OCI-LY7 (cell line): ENCODE measurements around the gene CPA2. TPM values are rescaled to one million over a fixed set of nuclear protein-coding genes. Genes with fewer than 3 reads are reported as not detected.
"Not testable (repeated sequence)": the region's sequence is repeated elsewhere in the genome, so short reads cannot be mapped to it uniquely, and the experiment has no call there.

Experiments used
- BruUV-seq: library from RNA; stranded (reverse); fragments of 400-500 nt; replicated peaks from 2 replicates; lab custom pipeline; 2021; lab: Mats Ljungman, UMichigan
- CTCF ChIA-PET: fragments of 300-600 bp; sonication (Branson Sonifier 250); formaldehyde crosslinking; loops from one replicate; lab custom pipeline; 2022; ENCODE audit warnings: antibody characterized with exemption; ENCODE audit not compliant: unreplicated experiment; lab: Charles Lee
- POLR2A ChIA-PET: fragments of 300-600 bp; sonication (Branson Sonifier 250); formaldehyde crosslinking; loops from one replicate; lab custom pipeline; 2022; ENCODE audit warnings: antibody characterized with exemption; lab: Charles Lee
- DNase-seq: peaks from one replicate; pipeline ENCODE4 v3.0.0-alpha.2; 2015; ENCODE audit warnings: low spot score
- H2AFZ ChIP-seq: fragments of 200-600 bp; sonication (generic), shearing (Covaris generic); 2 replicates; pipeline ENCODE4 v1.6.1; 2014; ENCODE audit warnings: mild to moderate bottlenecking, antibody characterized with exemption, low read length, moderate library complexity
- H3K27ac ChIP-seq: fragments of 200-600 bp; sonication (generic); 2 replicates; pipeline ENCODE4 v1.5.1; 2014; ENCODE audit warnings: mixed run types, low read depth, mild to moderate bottlenecking, moderate library complexity, low read length, inconsistent platforms; ENCODE audit not compliant: poor library complexity, severe bottlenecking
- H3K36me3 ChIP-seq: fragments of 200-600 bp; sonication (generic); 2 replicates; pipeline ENCODE4 v1.6.1; 2014; ENCODE audit warnings: mild to moderate bottlenecking, antibody characterized with exemption, low read length, moderate library complexity, mixed read lengths; ENCODE audit not compliant: insufficient read depth
- H3K4me1 ChIP-seq: fragments of 200-600 bp; sonication (generic); 2 replicates; pipeline ENCODE4 v1.5.1; 2014; ENCODE audit warnings: mild to moderate bottlenecking, low read length; ENCODE audit not compliant: insufficient read depth, poor library complexity, severe bottlenecking
- H3K4me2 ChIP-seq: fragments of 200-600 bp; sonication (generic); 2 replicates; pipeline ENCODE4 v1.6.1; 2014; ENCODE audit warnings: mild to moderate bottlenecking, low read length
- H3K4me3 ChIP-seq: fragments of 200-600 bp; sonication (generic); 2 replicates; pipeline ENCODE4 v1.5.1; 2014; ENCODE audit warnings: mild to moderate bottlenecking, low read depth, low read length; ENCODE audit not compliant: poor library complexity, severe bottlenecking
- H3K79me2 ChIP-seq: fragments of 200-600 bp; sonication (generic); 2 replicates; pipeline ENCODE4 v1.6.1; 2016; ENCODE audit warnings: low read depth, mild to moderate bottlenecking, low read length, moderate library complexity, mixed read lengths; ENCODE audit not compliant: insufficient read depth
- H3K9me2 ChIP-seq: fragments of 200-600 bp; sonication (generic); 2 replicates; pipeline ENCODE4 v1.6.1; 2016; ENCODE audit warnings: mild to moderate bottlenecking, low read length, mixed read lengths; ENCODE audit not compliant: insufficient read depth
- H3K9me3 ChIP-seq: fragments of 200-600 bp; sonication (generic); 2 replicates; pipeline ENCODE4 v1.6.1; 2014; ENCODE audit warnings: mild to moderate bottlenecking, mixed run types, low read length, mixed read lengths
- H4K20me1 ChIP-seq: fragments of 200-600 bp; sonication (generic); 2 replicates; pipeline ENCODE4 v1.6.1; 2014; ENCODE audit warnings: mild to moderate bottlenecking, antibody characterized with exemption, low read length, moderate library complexity, mixed read lengths; ENCODE audit not compliant: insufficient read depth
- EZH2phosphoT487 ChIP-seq: fragments of 200-600 bp; sonication (generic); IDR thresholded peaks from 2 replicates; pipeline ENCODE4 v1.6.1; 2018; ENCODE audit warnings: low read depth, borderline replicate concordance, mild to moderate bottlenecking, mixed run types, antibody characterized with exemption, low read length, moderate library complexity, mixed read lengths
- intact Hi-C: fragments of 100-400 bp; cut with micrococcal nuclease; formaldehyde crosslinking; loops from one replicate; pipeline ENCODE4 v1.10.0; 2022; ENCODE audit not compliant: unreplicated experiment
- total RNA-seq, 2 experiments: library from RNA; depleted of rRNA in 1 of 2; stranded (reverse); fragments of >200 nt in 1 of 2; shearing (Covaris generic) in 1 of 2; gene quantifications; 2 replicates each; pipeline ENCODE4 v1.2.3, GENCODE V29; 2014 to 2022
- TF ChIP-seq, protein P1 (sequence below): fragments of 200-600 bp; sonication (generic); conservative IDR thresholded peaks from 2 replicates; pipeline ENCODE4 v1.5.1; 2014; ENCODE audit warnings: mild to moderate bottlenecking, antibody characterized with exemption, low read length, moderate library complexity, mixed read lengths

Gene CPA2
- total RNA-seq, 2 experiments from 2014 or later: not detected

DNA sequence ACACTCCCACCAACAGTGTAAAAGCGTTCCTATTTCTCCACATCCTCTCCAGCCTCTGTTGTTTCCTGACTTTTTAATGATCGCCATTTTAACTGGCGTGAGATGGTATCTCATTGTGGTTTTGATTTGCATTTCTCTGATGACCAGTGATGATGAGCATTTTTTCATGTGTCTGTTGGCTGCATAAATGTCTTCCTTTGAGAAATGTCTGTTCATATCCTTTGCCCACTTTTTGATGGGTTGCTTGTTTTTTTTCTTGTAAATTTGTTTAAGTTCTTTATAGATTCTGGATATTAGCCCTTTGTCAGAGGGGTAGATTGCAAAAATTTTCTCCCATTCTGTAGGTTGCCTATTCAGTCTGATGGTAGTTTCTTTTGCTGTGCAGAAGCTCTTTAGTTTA is 17.0 kb upstream of the CPA2 start:
- POLR2A ChIA-PET, H3K79me2 ChIP-seq, H3K4me1 ChIP-seq, H3K9me2 ChIP-seq, intact Hi-C loops, CTCF ChIA-PET, H3K9me3 ChIP-seq, H4K20me1 ChIP-seq, H2AFZ ChIP-seq, BruUV-seq, DNase-seq, H3K4me2 ChIP-seq, H3K36me3 ChIP-seq, H3K27ac ChIP-seq, H3K4me3 ChIP-seq: not testable (repeated sequence)

DNA sequence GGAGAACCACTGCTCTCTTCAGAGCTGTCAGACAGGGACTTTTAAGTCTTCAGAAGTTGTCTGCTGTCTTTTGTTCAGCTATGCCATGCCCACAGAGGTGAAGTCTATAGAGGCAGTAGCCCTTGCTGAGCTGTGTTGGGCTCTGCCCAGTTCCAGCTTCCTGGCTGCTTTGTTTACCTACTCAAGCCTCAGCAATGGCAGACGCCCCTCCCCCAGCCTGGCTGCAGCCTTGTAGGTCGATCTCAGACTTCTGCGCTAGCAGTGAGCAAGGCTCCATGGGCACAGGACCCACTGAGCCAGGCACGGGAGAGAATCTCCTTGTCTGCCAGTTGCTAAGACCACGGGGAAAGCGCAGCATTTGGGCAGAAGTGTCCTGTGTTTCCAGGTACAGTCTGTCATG is 12.1 kb upstream of the CPA2 start:
- no peaks in the 10 kb centered on the region for H3K36me3 ChIP-seq
- no peaks in the 10 kb centered on the region for H4K20me1 ChIP-seq
- ChIA-PET CTCF (no interaction called here), POLR2A (interaction anchor here (0.6 kb wide), 1 partner anchor 546 kb away, joined by 3 read pairs; no protein-coding TSS in a partner anchor)
- no peaks in the 10 kb centered on the region for H3K79me2 ChIP-seq
- no peak overlapping the region for H3K4me2 ChIP-seq
- BruUV-seq: no TSS peak
- intact Hi-C loops: no loop called here
- H3K27ac ChIP-seq: no peak overlapping the region
- TF ChIP-seq, protein P1, sequence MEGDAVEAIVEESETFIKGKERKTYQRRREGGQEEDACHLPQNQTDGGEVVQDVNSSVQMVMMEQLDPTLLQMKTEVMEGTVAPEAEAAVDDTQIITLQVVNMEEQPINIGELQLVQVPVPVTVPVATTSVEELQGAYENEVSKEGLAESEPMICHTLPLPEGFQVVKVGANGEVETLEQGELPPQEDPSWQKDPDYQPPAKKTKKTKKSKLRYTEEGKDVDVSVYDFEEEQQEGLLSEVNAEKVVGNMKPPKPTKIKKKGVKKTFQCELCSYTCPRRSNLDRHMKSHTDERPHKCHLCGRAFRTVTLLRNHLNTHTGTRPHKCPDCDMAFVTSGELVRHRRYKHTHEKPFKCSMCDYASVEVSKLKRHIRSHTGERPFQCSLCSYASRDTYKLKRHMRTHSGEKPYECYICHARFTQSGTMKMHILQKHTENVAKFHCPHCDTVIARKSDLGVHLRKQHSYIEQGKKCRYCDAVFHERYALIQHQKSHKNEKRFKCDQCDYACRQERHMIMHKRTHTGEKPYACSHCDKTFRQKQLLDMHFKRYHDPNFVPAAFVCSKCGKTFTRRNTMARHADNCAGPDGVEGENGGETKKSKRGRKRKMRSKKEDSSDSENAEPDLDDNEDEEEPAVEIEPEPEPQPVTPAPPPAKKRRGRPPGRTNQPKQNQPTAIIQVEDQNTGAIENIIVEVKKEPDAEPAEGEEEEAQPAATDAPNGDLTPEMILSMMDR: no peak
- no peak for TF ChIP-seq EZH2phosphoT487
- H3K9me2 ChIP-seq: no peaks in the 10 kb centered on the region
- H2AFZ ChIP-seq: no peak overlapping the region
- H3K4me3 ChIP-seq: no peak overlapping the region
- no peak for DNase-seq
- no peaks in the 10 kb centered on the region for H3K9me3 ChIP-seq
- no peaks in the 10 kb centered on the region for H3K4me1 ChIP-seq

DNA sequence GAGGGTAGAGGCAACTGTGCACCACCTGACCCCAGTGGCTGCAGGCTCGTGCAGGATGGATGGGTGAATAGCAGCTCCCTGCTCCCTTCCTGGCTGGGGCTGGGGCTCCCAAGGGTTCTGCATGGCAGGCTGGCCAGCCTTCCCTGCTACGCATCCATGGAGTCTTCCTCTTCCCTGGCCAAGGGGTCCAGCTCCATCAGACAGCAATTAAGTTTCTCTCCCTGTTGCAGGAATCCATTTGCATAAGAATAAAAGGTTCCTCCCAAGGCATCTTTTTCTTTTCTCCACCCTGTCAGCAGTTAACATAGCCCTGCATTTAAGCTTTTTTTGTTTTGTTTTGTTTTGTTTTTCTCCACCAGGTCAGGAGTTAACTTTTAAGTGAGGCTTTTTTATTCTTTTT is 10.0 kb upstream of the CPA2 start:
- Histone ChIP-seq H3K36me3 (no peaks in the 10 kb centered on the region), H2AFZ (no peak overlapping the region), H3K4me1 (no peaks in the 10 kb centered on the region), H3K79me2 (no peaks in the 10 kb centered on the region), H3K27ac (no peak overlapping the region), H3K4me3 (no peak overlapping the region), H3K9me3 (no peaks in the 10 kb centered on the region), H4K20me1 (no peaks in the 10 kb centered on the region), H3K4me2 (no peak overlapping the region), H3K9me2 (no peaks in the 10 kb centered on the region)
- TF ChIP-seq EZH2phosphoT487: no peak
- TF ChIP-seq, protein P1: no peak
- ChIA-PET POLR2A (interaction anchor here (0.5 to 1.3 kb wide), 3 partner anchors 12 to 431 kb away, joined by 3 read pairs; no protein-coding TSS in a partner anchor), CTCF (no interaction called here)
- no peak for DNase-seq
- intact Hi-C loops: no loop called here
- BruUV-seq: no TSS peak
